Upper lobe of left lung (tissue), 6 donors: Measurements from ENCODE around the gene CTTNBP2. TPM values are rescaled to one million over a fixed set of nuclear protein-coding genes. Genes with fewer than 3 reads are reported as not detected.

Source experiments
- ATAC-seq, 2 donors: fragments of 200-7000 bp; cut with Tn5 transposase; one replicate each; pipeline ENCODE4 v1.9.1; 2022; ENCODE audit warnings: mild to moderate bottlenecking in 2 of 2, moderate library complexity in 2 of 2; ENCODE audit not compliant: low FRiP score in 2 of 2
- DNase-seq, 2 donors: peaks; one replicate each; pipeline ENCODE4 v3.0.0-alpha.2; 2019 to 2020
- H3K27ac ChIP-seq, 4 donors: fragments of 200-600 bp; sonication (generic); one replicate each; pipeline ENCODE4 v1.5.1; 2016 to 2019
- H3K27me3 ChIP-seq, 4 donors: fragments of 200-600 bp; sonication (generic); one replicate each; pipeline ENCODE4 v1.5.1; 2017 to 2019
- H3K36me3 ChIP-seq, 4 donors: fragments of 200-600 bp; sonication (generic); one replicate each; pipeline ENCODE4 v1.5.1; 2016 to 2019
- H3K4me1 ChIP-seq, 4 donors: fragments of 200-600 bp; sonication (generic); one replicate each; pipeline ENCODE4 v1.5.1; 2018 to 2019
- H3K4me3 ChIP-seq, 4 donors: fragments of 200-600 bp; sonication (generic); one replicate each; pipeline ENCODE4 v1.5.1; 2017 to 2019; ENCODE audit warnings: mild to moderate bottlenecking in 2 of 4, moderate library complexity in 1 of 4
- H3K9me3 ChIP-seq, 4 donors: fragments of 200-600 bp; sonication (generic); one replicate each; pipeline ENCODE4 v1.5.1; 2018 to 2019
- EP300 ChIP-seq, 4 donors: sonication (generic); formaldehyde crosslinking; IDR thresholded peaks; one replicate each; pipeline ENCODE4 v1.5.1; 2017; ENCODE audit warnings: antibody characterized with exemption in 4 of 4, control low read depth in 2 of 4
- POLR2A ChIP-seq, 4 donors: fragments of 450-650 bp; IDR thresholded peaks; one replicate each; pipeline ENCODE4 v1.5.1; 2016 to 2017; ENCODE audit warnings: antibody characterized with exemption in 4 of 4, mild to moderate bottlenecking in 2 of 4
- POLR2AphosphoS5 ChIP-seq, 2 donors: sonication (generic); formaldehyde crosslinking; IDR thresholded peaks; one replicate each; pipeline ENCODE4 v1.5.1; 2017; ENCODE audit warnings: antibody characterized with exemption in 2 of 2
- WGBS, 2 donors: methylation state at CpG; one replicate each; pipeline ENCODE4 v1.1.5; 2017 to 2018; 5-methylcytosine and 5-hydroxymethylcytosine counted together
- total RNA-seq, 6 donors: library from RNA; depleted of rRNA in 4 of 6; stranded (reverse); fragments of >200 nt in 4 of 6; gene quantifications; one replicate each; pipeline versions ENCODE4 v1.1.0 to v1.2.1, GENCODE V29; 2016 to 2021
- TF ChIP-seq, protein P1 (sequence below), 6 experiments: fragments of 450-650 bp in 4 of 6; fragments of 200-600 bp in 2 of 6; sonication (generic) in 2 of 6; IDR thresholded peaks; one replicate each; pipeline ENCODE4 v1.5.1; 2016 to 2019; ENCODE audit warnings: antibody characterized with exemption in 6 of 6
- donor health status: DM: no; HTN: no; CAD: no; lungs with moderate emphysema.
- donor health status: DM: no; HTN: yes; CAD: no; lungs with severe emphysema.

CTTNBP2 gene
- total RNA-seq, 6 donors from 2014 or later, result 3.3 to 7.0 (median 5.1) TPM

DNA sequence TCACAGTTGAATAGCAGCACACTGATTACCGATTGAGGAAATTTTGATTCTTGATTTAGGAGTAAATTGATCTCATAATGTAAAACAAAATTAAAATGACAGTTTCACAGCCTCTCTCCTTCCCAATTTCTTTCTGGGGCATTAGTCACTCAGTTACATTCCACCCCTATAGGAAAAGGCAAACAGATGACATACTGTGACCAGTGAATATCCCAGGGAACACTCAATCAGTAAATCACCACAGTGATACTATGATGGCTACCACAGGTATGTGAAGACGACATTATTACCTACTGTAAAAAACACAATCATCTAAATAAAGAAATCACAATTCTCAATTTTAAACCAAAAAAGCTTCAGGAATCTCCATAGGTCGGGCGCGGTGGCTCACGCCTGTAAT, 15.5 kb downstream of the CTTNBP2 start:
- Histone ChIP-seq H3K27ac (no peak overlapping the region), H3K4me3 (no peak overlapping the region), H3K9me3 (no peaks in the 10 kb centered on the region), H3K27me3 (no peaks in the 10 kb centered on the region), H3K4me1 (no peaks in the 10 kb centered on the region), H3K36me3 (no peaks in the 10 kb centered on the region)
- no peak for DNase-seq
- TF ChIP-seq EP300 (IDR thresholded peaks at IDR 0.05) (no peak), POLR2AphosphoS5 (IDR thresholded peaks at IDR 0.05) (no peak), POLR2A (IDR thresholded peaks at IDR 0.05) (no peak)
- TF ChIP-seq, protein P1, sequence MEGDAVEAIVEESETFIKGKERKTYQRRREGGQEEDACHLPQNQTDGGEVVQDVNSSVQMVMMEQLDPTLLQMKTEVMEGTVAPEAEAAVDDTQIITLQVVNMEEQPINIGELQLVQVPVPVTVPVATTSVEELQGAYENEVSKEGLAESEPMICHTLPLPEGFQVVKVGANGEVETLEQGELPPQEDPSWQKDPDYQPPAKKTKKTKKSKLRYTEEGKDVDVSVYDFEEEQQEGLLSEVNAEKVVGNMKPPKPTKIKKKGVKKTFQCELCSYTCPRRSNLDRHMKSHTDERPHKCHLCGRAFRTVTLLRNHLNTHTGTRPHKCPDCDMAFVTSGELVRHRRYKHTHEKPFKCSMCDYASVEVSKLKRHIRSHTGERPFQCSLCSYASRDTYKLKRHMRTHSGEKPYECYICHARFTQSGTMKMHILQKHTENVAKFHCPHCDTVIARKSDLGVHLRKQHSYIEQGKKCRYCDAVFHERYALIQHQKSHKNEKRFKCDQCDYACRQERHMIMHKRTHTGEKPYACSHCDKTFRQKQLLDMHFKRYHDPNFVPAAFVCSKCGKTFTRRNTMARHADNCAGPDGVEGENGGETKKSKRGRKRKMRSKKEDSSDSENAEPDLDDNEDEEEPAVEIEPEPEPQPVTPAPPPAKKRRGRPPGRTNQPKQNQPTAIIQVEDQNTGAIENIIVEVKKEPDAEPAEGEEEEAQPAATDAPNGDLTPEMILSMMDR (IDR thresholded peaks at IDR 0.05), result no peak
- ATAC-seq, result no peak
- 94 to 95% methylated on average over 6 of the region's 6 CpGs for whole genome bisulfite sequencing, 2 donors

DNA sequence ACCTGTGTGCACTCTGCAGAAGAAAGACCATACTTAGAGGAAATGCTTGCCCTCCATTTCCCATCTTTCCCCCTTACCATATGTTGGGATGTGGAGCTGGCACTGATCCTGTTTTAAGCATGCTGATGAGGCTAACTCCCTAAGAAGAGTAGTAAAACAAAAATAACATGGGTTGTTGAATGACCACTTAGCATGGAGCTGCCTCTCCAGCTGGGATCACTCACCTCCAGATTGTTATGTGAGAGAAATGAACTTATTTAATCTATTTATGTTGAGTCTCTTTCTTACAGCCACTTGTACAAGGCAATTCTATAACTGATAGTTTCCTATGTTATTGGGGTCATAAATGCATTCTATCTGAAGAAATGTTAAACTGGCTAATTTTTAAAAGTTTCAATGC, 17.0 kb downstream of the CTTNBP2 start:
- Histone ChIP-seq H3K4me3 (no peak overlapping the region), H3K4me1 (no peaks in the 10 kb centered on the region), H3K36me3 (no peaks in the 10 kb centered on the region), H3K27ac (no peak overlapping the region), H3K9me3 (no peaks in the 10 kb centered on the region), H3K27me3 (no peaks in the 10 kb centered on the region)
- ATAC-seq, result no peak
- TF ChIP-seq, protein P1 (IDR thresholded peaks at IDR 0.05), result no peak
- TF ChIP-seq EP300 (IDR thresholded peaks at IDR 0.05) (no peak), POLR2A (IDR thresholded peaks at IDR 0.05) (no peak), POLR2AphosphoS5 (IDR thresholded peaks at IDR 0.05) (no peak)
- no peak for DNase-seq

DNA sequence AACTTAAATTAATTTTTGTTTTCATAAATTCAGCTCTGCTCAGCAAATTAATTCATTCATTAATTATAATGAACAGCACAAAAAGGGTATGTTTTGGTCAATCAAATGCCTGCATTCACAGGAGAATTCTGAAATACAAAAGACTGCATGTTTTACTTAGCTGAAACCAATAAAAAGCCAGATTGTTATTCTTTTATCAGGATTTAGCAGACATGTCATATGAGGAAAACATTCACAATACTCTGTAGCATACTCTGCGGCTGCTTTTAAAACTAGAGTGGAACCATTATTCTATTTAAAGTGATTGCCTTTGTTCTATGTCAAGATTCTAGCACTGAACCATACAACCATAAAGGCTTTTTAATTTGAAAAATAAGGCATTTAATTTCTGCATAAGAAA, 19.1 kb downstream of the CTTNBP2 start:
- no peak overlapping the region for H3K27ac ChIP-seq
- H3K4me1 ChIP-seq, result no peaks in the 10 kb centered on the region
- no peaks in the 10 kb centered on the region for H3K36me3 ChIP-seq
- 82 to 91% methylated on average over 1 of the region's 1 CpG for WGBS, 2 donors
- no peaks in the 10 kb centered on the region for H3K9me3 ChIP-seq
- no peak overlapping the region for H3K4me3 ChIP-seq
- H3K27me3 ChIP-seq, result no peaks in the 10 kb centered on the region
- ATAC-seq, result no peak
- no peak for DNase-seq
- no peak for TF ChIP-seq POLR2AphosphoS5 (IDR thresholded peaks at IDR 0.05)
- TF ChIP-seq, protein P1 (IDR thresholded peaks at IDR 0.05), result no peak
- no peak for TF ChIP-seq EP300 (IDR thresholded peaks at IDR 0.05)
- no peak for TF ChIP-seq POLR2A (IDR thresholded peaks at IDR 0.05)

DNA sequence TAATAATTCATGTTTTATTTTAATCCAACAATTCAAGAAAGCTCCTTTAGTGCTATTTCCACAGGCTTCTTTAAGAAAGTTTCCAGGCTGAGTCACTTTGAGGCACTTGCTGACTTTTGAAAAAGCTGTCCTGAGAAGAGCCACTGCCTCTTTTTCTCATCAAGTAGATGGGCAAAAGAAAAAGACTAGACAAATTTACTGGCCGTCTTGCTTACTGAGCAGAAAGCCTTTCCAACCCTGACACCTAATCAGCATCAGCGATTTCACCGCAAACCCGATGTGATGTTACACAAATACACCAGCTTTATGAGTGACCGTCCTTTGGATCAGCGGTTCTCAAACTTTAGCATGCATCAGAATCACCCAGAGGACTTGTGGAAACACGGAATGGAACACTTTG, 24.3 kb downstream of the CTTNBP2 start:
- no peak overlapping the region for H3K4me3 ChIP-seq
- ATAC-seq, result no peak
- DNase-seq, result no peak
- no peaks in the 10 kb centered on the region for H3K36me3 ChIP-seq
- WGBS, 2 donors, result 71 to 88% methylated on average over 6 to 7 of the region's 7 CpGs
- H3K27me3 ChIP-seq, result no peaks in the 10 kb centered on the region
- no peak for TF ChIP-seq POLR2A (IDR thresholded peaks at IDR 0.05)
- no peak for TF ChIP-seq POLR2AphosphoS5 (IDR thresholded peaks at IDR 0.05)
- TF ChIP-seq EP300 (IDR thresholded peaks at IDR 0.05), result no peak
- TF ChIP-seq, protein P1 (IDR thresholded peaks at IDR 0.05), result no peak
- no peaks in the 10 kb centered on the region for H3K9me3 ChIP-seq
- H3K4me1 ChIP-seq, result no peaks in the 10 kb centered on the region
- no peak overlapping the region for H3K27ac ChIP-seq

DNA sequence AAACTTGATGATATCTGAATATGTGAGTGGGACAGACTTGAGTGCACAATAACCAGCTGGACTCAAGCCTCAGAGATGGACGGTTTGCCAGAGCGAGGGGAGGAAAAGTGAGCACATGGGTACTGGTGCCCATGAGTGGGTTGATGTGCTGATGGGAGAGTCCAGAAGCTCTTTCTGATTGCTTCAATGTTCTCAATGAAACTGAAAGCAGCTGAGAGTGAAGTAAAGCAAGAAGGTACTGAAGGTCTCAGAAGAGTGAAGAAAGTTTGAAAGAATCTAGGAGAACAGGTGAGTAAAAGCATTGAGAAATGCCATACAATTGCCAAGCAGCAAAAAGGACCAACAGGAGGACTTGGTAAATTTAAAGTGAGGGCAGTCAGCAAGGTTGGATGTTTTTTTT, 28.6 kb downstream of the CTTNBP2 start:
- TF ChIP-seq POLR2A (IDR thresholded peaks at IDR 0.05) (no peak), EP300 (IDR thresholded peaks at IDR 0.05) (no peak), POLR2AphosphoS5 (IDR thresholded peaks at IDR 0.05) (no peak)
- TF ChIP-seq, protein P1 (IDR thresholded peaks at IDR 0.05), result no peak
- WGBS, 2 donors, result 90 to 93% methylated on average over 2 of the region's 2 CpGs

More for the DNA sequence above, 28.6 kb downstream of the CTTNBP2 start:
- H3K27me3 ChIP-seq, result no peaks in the 10 kb centered on the region
- no peak overlapping the region for H3K27ac ChIP-seq
- DNase-seq (no peak), ATAC-seq (no peak)
- H3K36me3 ChIP-seq, result no peaks in the 10 kb centered on the region
- H3K4me3 ChIP-seq, result no peak overlapping the region
- no peaks in the 10 kb centered on the region for H3K4me1 ChIP-seq
- no peaks in the 10 kb centered on the region for H3K9me3 ChIP-seq
